Activated CD8-positive, alpha-beta memory T cell treated with anti-CD3 and anti-CD28 coated beads, Interleukin-2, amount 50 U/mL, for 1 hour (primary cell): ENCODE measurements around the gene TTLL11.
"Not testable (repeated sequence)": the region's sequence is repeated elsewhere in the genome, so short reads cannot be mapped to it uniquely, and the experiment has no call there.

Source experiments
- DNase-seq: peaks from one replicate; pipeline ENCODE4 v3.0.0-alpha.2; 2020; ENCODE audit errors: extremely low read depth

The TTLL11 gene

GRCh38 chr9:121815084-121815483 lies 278.0 kb downstream of the TTLL11 start:
- DNase-seq: no peak

GRCh38 chr9:121814594-121814993 lies 278.5 kb downstream of the TTLL11 start:
- DNase-seq: no peak

- no peak for DNase-seq
Measured at GRCh38 chr9:121813519-121814210, 279.4 kb downstream of the TTLL11 start.

GRCh38 chr9:121812159-121812735 lies 280.9 kb downstream of the TTLL11 start:
- no peak for DNase-seq

- no peak for DNase-seq
Measured at GRCh38 chr9:121811751-121812150, 281.4 kb downstream of the TTLL11 start.

- DNase-seq: no peak
Measured at GRCh38 chr9:121811140-121811539, 282.0 kb downstream of the TTLL11 start.

- DNase-seq: no peak
Measured at GRCh38 chr9:121810489-121810888, 282.6 kb downstream of the TTLL11 start.

GRCh38 chr9:121809356-121810050 lies 283.6 kb downstream of the TTLL11 start:
- no peak for DNase-seq

- DNase-seq: no peak
Measured at GRCh38 chr9:121808781-121809180, 284.3 kb downstream of the TTLL11 start.

GRCh38 chr9:121807823-121808278 lies 285.3 kb downstream of the TTLL11 start:
- no peak for DNase-seq

- no peak for DNase-seq
Measured at GRCh38 chr9:121807069-121807822, 285.9 kb downstream of the TTLL11 start.

- no peak for DNase-seq
Measured at GRCh38 chr9:121802753-121803152, 290.4 kb downstream of the TTLL11 start.

- no peak for DNase-seq
Measured at GRCh38 chr9:121801579-121801978, 291.5 kb downstream of the TTLL11 start.

GRCh38 chr9:121800376-121800775 lies 292.7 kb downstream of the TTLL11 start:
- DNase-seq: no peak

- no peak for DNase-seq
Measured at GRCh38 chr9:121798941-121799340, 294.2 kb downstream of the TTLL11 start.

- no peak for DNase-seq
Measured at GRCh38 chr9:121797081-121797480, 296.0 kb downstream of the TTLL11 start.

- not testable (repeated sequence) for DNase-seq
Measured at GRCh38 chr9:121794334-121794733, 298.8 kb downstream of the TTLL11 start.

- not testable (repeated sequence) for DNase-seq
Measured at GRCh38 chr9:121792476-121792875, 300.6 kb downstream of the TTLL11 start.

GRCh38 chr9:121790841-121791240 lies 302.3 kb downstream of the TTLL11 start:
- DNase-seq: no peak

- DNase-seq: no peak
Measured at GRCh38 chr9:121788686-121789366, 304.3 kb downstream of the TTLL11 start.

- no peak for DNase-seq
Measured at GRCh38 chr9:121786998-121787422, 306.1 kb downstream of the TTLL11 start.

GRCh38 chr9:121786543-121786948 lies 306.6 kb downstream of the TTLL11 start:
- DNase-seq: no peak
